ENCODE measurements around the gene SLN.

SLN gene

GRCh38 chr11:107689317-107690202 lies 22.3 kb downstream of the SLN start:
- DNase-seq (ENCODE audit: low read depth): peak; percentile 69
- H3K4me3 ChIP-seq (ENCODE audit: low read depth, low read length): no peak overlapping the region
- TF ChIP-seq MAX (IDR thresholded peaks at IDR 0.05; ENCODE audit: low read depth, low read length): no peak
- no peak for TF ChIP-seq POLR2A (IDR thresholded peaks at IDR 0.05; ENCODE audit: extremely low read depth, insufficient read length)
- no peak for TF ChIP-seq MYC (IDR thresholded peaks at IDR 0.05; ENCODE audit: low read depth, low read length)
- TF ChIP-seq CTCF (IDR thresholded peaks at IDR 0.05; ENCODE audit: low read depth, low read length): peak; percentile 46

GRCh38 chr11:107688322-107688918 lies 23.4 kb downstream of the SLN start:
- no peak for DNase-seq (ENCODE audit: low read depth)
- no peak for TF ChIP-seq CTCF (IDR thresholded peaks at IDR 0.05; ENCODE audit: low read depth, low read length)
- no peak for TF ChIP-seq MYC (IDR thresholded peaks at IDR 0.05; ENCODE audit: low read depth, low read length)
- no peak for TF ChIP-seq POLR2A (IDR thresholded peaks at IDR 0.05; ENCODE audit: extremely low read depth, insufficient read length)
- TF ChIP-seq MAX (IDR thresholded peaks at IDR 0.05; ENCODE audit: low read depth, low read length): no peak
- no peak overlapping the region for H3K4me3 ChIP-seq (ENCODE audit: low read depth, low read length)

GRCh38 chr11:107683807-107684206 lies 28.0 kb downstream of the SLN start:
- peak; percentile 22 for DNase-seq (ENCODE audit: low read depth)
- TF ChIP-seq CTCF (IDR thresholded peaks at IDR 0.05; ENCODE audit: low read depth, low read length) (peak; percentile 47), MYC (IDR thresholded peaks at IDR 0.05; ENCODE audit: low read depth, low read length) (no peak)
- no peak overlapping the region for H3K4me3 ChIP-seq (ENCODE audit: low read depth, low read length)

- H3K4me3 ChIP-seq (ENCODE audit: low read depth, low read length): no peak overlapping the region
- DNase-seq (ENCODE audit: low read depth): no peak
- TF ChIP-seq CTCF (IDR thresholded peaks at IDR 0.05; ENCODE audit: low read depth, low read length) (no peak), POLR2A (IDR thresholded peaks at IDR 0.05; ENCODE audit: extremely low read depth, insufficient read length) (no peak), MYC (IDR thresholded peaks at IDR 0.05; ENCODE audit: low read depth, low read length) (no peak), MAX (IDR thresholded peaks at IDR 0.05; ENCODE audit: low read depth, low read length) (no peak)
These were observed 28.8 kb downstream of the SLN start for GRCh38 chr11:107683061-107683460.

GRCh38 chr11:107682572-107682971 lies 29.3 kb downstream of the SLN start:
- DNase-seq (ENCODE audit: low read depth): no peak
- H3K4me3 ChIP-seq (ENCODE audit: low read depth, low read length): no peak overlapping the region
- TF ChIP-seq MYC (IDR thresholded peaks at IDR 0.05; ENCODE audit: low read depth, low read length): no peak
- TF ChIP-seq CTCF (IDR thresholded peaks at IDR 0.05; ENCODE audit: low read depth, low read length): no peak
- no peak for TF ChIP-seq POLR2A (IDR thresholded peaks at IDR 0.05; ENCODE audit: extremely low read depth, insufficient read length)
- no peak for TF ChIP-seq MAX (IDR thresholded peaks at IDR 0.05; ENCODE audit: low read depth, low read length)

Data from NB4 (cell line).